GM12872 (cell line): ENCODE data around the gene ABCD3.

Experiments used
- TF ChIP-seq, protein P1 (sequence below): IDR thresholded peaks from 3 replicates; pipeline ENCODE4 v1.5.1; 2011; ENCODE audit warnings: low read depth, mild to moderate bottlenecking, low read length, moderate library complexity; ENCODE audit not compliant: insufficient read depth

ABCD3 gene

DNA sequence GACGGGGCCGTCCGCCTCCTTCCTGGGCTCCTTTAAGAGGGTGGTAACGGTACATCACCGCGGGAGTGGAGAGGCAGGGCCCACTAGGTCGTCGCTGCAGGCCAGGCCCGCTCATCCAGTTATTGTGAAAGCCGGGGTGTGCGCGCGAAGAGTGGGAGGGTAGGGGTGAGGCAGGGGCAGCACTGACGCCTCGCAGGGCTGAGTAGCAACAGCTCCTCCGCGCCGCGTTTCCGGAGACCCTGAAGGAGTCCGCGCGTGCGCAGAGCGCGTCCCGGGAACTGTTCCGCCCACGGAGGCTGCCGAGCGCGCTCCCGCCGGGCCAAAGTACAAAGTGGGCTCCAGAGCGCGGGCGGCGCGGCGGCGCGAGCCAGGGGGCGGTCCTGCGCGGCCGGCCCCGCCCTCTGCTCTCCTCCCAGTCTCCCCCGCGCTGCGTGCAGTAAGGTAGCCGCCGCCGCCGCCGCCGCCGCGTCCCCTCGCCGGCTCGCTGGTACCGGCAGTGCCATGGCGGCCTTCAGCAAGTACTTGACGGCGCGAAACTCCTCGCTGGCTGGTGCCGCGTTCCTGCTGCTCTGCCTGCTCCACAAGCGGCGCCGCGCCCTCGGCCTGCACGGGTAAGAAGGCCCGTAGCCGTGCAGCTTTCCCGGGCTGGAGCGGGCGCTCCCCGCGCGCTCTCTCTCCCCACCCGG is at the start of gene ABCD3:
ABCD3 (plus strand) TSS at position 412 of the 686 bp plus-strand sequence; CDS start at position 502, 90 bp downstream.
- TF ChIP-seq, protein P1, sequence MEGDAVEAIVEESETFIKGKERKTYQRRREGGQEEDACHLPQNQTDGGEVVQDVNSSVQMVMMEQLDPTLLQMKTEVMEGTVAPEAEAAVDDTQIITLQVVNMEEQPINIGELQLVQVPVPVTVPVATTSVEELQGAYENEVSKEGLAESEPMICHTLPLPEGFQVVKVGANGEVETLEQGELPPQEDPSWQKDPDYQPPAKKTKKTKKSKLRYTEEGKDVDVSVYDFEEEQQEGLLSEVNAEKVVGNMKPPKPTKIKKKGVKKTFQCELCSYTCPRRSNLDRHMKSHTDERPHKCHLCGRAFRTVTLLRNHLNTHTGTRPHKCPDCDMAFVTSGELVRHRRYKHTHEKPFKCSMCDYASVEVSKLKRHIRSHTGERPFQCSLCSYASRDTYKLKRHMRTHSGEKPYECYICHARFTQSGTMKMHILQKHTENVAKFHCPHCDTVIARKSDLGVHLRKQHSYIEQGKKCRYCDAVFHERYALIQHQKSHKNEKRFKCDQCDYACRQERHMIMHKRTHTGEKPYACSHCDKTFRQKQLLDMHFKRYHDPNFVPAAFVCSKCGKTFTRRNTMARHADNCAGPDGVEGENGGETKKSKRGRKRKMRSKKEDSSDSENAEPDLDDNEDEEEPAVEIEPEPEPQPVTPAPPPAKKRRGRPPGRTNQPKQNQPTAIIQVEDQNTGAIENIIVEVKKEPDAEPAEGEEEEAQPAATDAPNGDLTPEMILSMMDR = no peak

DNA sequence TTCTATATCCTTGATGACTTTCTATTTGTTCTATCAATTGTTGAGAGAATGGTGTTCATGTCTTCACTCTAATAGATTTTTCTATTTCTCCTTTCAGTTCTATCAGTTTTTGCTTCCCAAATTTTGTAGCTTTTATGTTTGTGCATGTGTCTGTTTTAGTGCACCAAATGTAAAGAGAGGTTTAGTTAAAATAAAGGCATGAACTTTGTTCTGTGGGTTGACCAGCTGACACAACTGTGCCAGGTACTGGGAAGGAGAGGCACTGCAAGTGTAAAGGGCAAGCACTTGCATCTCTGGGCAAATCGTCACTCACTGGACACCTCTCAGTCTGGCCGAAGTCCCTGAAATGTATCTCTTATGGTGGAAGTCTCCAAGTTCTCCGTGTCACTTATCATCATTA is 38.6 kb upstream of the ABCD3 start:
- TF ChIP-seq, protein P1 = no peak

DNA sequence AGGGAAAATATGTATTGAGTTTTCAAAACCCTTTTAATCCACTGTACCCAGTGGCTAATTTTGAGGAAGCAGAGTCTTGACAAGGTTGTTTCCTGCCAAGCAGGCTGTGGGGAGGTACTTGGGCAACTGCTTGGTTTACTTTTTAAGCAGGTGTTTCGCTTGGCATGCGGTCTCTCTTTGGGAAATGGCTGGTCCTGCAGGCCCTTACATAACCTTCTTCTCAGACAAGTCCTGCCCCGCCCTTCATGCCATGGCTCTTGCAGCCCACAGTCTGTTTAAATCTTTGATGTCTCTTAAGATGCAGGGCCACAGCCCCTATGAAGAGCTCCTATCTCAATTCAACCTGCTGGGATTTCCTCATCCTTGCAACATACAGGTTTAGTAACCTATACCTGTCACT is 36.0 kb upstream of the ABCD3 start:
- TF ChIP-seq, protein P1 = no peak

DNA sequence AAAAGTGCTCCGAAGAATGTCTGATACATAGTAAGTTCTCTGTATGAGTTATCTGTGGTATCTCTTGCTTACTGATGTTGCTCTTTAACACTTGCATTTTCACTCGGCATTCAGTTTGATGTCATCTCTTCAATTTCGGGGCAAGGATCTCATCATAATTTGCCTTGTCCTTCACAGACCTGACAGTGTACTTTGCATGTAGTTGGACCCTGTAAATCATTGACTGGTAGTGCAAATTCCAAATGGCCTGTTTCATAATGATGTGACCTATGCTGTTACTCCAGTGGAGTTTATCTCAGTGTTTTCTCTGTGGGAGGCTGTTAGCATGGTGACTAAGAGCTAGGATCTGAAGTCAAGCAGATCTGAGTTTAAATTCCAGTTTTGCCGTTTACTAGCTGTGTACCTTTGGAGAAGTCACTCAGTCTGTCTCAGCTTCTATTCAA is 34.2 kb upstream of the ABCD3 start:
- TF ChIP-seq, protein P1 = no peak

DNA sequence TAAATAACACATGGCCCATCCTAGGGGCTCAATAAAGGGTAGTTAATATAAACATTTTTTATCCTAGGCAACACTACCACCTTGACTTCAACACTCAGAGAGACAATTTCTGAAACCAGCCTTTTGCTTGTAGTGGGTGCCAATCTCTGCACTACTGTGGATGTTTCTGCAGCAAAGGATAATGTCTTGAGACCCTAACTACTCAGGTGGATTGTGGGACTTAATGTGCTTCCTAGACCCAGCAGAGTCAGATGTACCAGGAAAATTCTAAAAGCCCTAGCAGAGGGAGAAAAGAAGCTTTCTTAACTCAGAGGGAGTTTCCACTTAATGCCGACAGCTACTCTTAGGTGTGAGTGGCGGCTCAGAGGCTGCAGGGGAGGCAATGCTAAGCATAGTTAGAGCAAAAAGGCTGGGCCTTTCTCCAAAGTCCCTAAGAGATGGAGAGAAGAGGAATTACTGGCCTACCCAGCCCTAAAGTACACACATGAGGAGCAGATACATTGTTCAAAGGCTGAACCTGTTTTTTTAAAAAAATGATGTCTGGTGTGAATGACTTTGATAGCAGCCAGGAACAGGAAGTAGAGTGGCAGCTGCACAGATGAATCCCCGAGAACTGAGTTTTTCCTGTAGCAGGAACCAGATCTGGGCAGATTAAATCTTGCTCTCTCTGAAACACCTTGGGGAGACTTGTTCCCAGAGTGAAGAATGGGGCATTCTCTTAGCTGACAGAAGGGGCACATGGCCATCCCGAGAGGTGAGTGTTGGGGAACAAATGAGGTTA is 33.5 kb upstream of the ABCD3 start:
- TF ChIP-seq, protein P1 = no peak

DNA sequence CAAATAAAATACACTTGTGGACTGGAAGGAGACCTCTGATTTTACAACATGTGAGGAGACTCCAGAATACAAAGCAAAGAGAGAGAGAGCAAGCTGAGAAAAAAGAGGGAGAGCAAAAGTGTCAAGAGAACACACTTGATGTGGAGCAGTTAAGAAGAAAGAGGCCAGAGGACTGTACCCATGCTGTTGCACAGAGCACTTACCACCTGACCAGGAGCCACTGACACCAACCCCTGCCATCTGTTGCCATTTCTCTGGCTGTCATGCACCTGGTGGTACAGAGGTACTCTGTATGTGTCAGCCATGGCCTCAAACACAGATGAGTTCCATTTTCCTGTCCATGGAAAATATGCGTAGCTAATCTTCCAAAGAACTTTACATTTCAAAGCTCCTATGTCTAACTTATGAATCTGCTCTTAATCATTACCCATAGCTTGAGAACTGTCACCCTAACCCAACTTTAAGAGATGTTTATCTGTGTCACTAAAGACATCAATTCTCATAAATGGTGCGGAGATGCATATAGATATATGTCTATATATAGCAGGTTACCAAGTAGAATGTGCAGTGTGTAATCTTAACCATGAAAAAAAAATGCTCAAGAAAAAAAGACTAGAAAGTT is 32.8 kb upstream of the ABCD3 start:
- TF ChIP-seq, protein P1 = no peak

DNA sequence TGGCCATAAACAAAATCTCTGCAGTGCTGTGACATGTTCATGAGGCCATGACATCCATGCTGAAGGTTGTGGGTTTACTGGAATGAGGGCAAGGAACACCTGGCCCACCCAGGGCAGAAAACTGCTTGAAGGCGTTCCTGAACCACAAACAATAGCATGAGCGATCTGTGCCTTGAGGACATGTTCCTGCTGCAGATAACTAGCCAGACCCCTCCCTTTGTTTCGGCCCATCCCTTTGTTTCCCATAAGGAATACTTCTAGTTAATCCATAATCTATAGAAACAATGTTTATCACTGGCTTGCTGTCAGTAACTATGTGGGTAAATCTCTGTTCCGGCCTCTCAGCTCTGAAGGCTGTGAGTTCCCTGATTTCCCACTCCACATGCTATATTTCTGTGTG is 28.9 kb upstream of the ABCD3 start:
- TF ChIP-seq, protein P1 = no peak
